C4-2B (cell line): ENCODE data around the gene PPM1L.

ENCODE experiments used
- CTCF ChIP-seq: fragments of 450-650 bp; conservative IDR thresholded peaks from 2 replicates; pipeline ENCODE4 v1.5.1; 2017; ENCODE audit warnings: mild to moderate bottlenecking
- ZFX ChIP-seq: fragments of 450-650 bp; IDR thresholded peaks from 2 replicates; pipeline ENCODE4 v1.6.1; 2017

GRCh38 chr3:161008086-161008485 is 252.1 kb downstream of the PPM1L start:
- TF ChIP-seq CTCF (no peak), ZFX (no peak)
